HepG2 (cell line): Measurements from ENCODE around the gene AP1M2. TPM values are rescaled to one million over a fixed set of nuclear protein-coding genes. Genes with fewer than 3 reads are reported as not detected.

Experiments used
- AKAP8 ChIP-seq: sonication (generic); formaldehyde crosslinking; IDR thresholded peaks from 2 replicates; pipeline ENCODE4 v1.5.1; 2020; ENCODE audit warnings: mild to moderate bottlenecking, missing genetic modification reagents
- CENPX ChIP-seq: sonication (generic); formaldehyde crosslinking; IDR thresholded peaks from 2 replicates; pipeline ENCODE4 v1.9.0; 2021; ENCODE audit warnings: mild to moderate bottlenecking, missing genetic modification reagents, moderate library complexity
- CHD4 ChIP-seq: fragments of 200-600 bp; sonication (generic); IDR thresholded peaks from 2 replicates; pipeline ENCODE4 v1.7.0; 2017; ENCODE audit warnings: mild to moderate bottlenecking, low read length, borderline replicate concordance
- ELF4 ChIP-seq: sonication (generic); formaldehyde crosslinking; IDR thresholded peaks from 2 replicates; pipeline ENCODE4 v1.5.0; 2020; ENCODE audit warnings: missing genetic modification reagents, mild to moderate bottlenecking, moderate library complexity, borderline replicate concordance
- FOXA1 ChIP-seq, 2 experiments: fragments of 450-650 bp in 1 of 2; sonication (generic) in 1 of 2; formaldehyde crosslinking in 1 of 2; IDR thresholded peaks; 2 replicates each; pipeline versions ENCODE4 v1.4.0 to v1.6.1; 2016 to 2020; ENCODE audit warnings: missing genetic modification reagents in 1 of 2
- FOXA3 ChIP-seq: IDR thresholded peaks from 2 replicates; pipeline ENCODE4 v1.6.1; 2016; ENCODE audit warnings: missing genetic modification reagents, missing compliant biosample characterization
- FOXC1 ChIP-seq: sonication (generic); formaldehyde crosslinking; IDR thresholded peaks from 2 replicates; pipeline ENCODE4 v1.8.0; 2022; ENCODE audit warnings: mild to moderate bottlenecking, missing genetic modification reagents, borderline replicate concordance
- HNRNPK ChIP-seq: fragments of 200-400 bp; formaldehyde crosslinking; IDR thresholded peaks from 2 replicates; pipeline ENCODE4 v1.6.1; 2018; ENCODE audit warnings: low read length, low read depth, moderate library complexity, mild to moderate bottlenecking; ENCODE audit not compliant: poor library complexity, severe bottlenecking
- HNRNPLL ChIP-seq: fragments of 200-400 bp; formaldehyde crosslinking; IDR thresholded peaks from 2 replicates; pipeline ENCODE4 v1.6.1; 2017; ENCODE audit warnings: mild to moderate bottlenecking, low read depth, low read length; ENCODE audit not compliant: poor library complexity, severe bottlenecking
- JUNB ChIP-seq: sonication (generic); formaldehyde crosslinking; IDR thresholded peaks from 2 replicates; pipeline ENCODE4 v1.8.0; 2022; ENCODE audit warnings: missing genetic modification reagents, mild to moderate bottlenecking, borderline replicate concordance
- NFATC3 ChIP-seq: sonication (generic); formaldehyde crosslinking; IDR thresholded peaks from 2 replicates; pipeline ENCODE4 v1.5.1; 2020; ENCODE audit warnings: mild to moderate bottlenecking, missing genetic modification reagents
- POLR2A ChIP-seq, 2 experiments: IDR thresholded peaks; 2 replicates each; pipeline ENCODE4 v1.6.1; 2011; ENCODE audit warnings: low read depth in 2 of 2, low read length in 2 of 2, mild to moderate bottlenecking in 1 of 2, moderate library complexity in 1 of 2; ENCODE audit not compliant: insufficient read depth in 1 of 2
- PRPF4 ChIP-seq: fragments of 200-400 bp; formaldehyde crosslinking; IDR thresholded peaks from 2 replicates; pipeline ENCODE4 v1.6.1; 2016; ENCODE audit warnings: low read length, low read depth; ENCODE audit not compliant: poor library complexity, severe bottlenecking
- RBM39 ChIP-seq: fragments of 200-400 bp; formaldehyde crosslinking; IDR thresholded peaks from one replicate; pipeline ENCODE4 v1.6.1; 2018; ENCODE audit warnings: antibody characterized with exemption, mild to moderate bottlenecking, low read depth, low read length; ENCODE audit not compliant: poor library complexity, severe bottlenecking
- REPIN1 ChIP-seq: sonication (generic); formaldehyde crosslinking; IDR thresholded peaks from 2 replicates; pipeline ENCODE4 v1.8.0; 2022; ENCODE audit warnings: missing genetic modification reagents, low read depth, mild to moderate bottlenecking, borderline replicate concordance
- TGIF2 ChIP-seq: IDR thresholded peaks from 2 replicates; pipeline ENCODE4 v1.6.1; 2016; ENCODE audit warnings: control low read depth, missing compliant biosample characterization
- THAP9 ChIP-seq: sonication (generic); formaldehyde crosslinking; IDR thresholded peaks from 2 replicates; pipeline ENCODE4; 2020; ENCODE audit warnings: missing genetic modification reagents, mild to moderate bottlenecking, borderline replicate concordance
- ZBTB20 ChIP-seq: sonication (generic); formaldehyde crosslinking; IDR thresholded peaks from 2 replicates; pipeline ENCODE4 v1.8.1; 2023; ENCODE audit warnings: missing genetic modification reagents, low read depth, mild to moderate bottlenecking, borderline replicate concordance
- ZC3H4 ChIP-seq: sonication (generic); formaldehyde crosslinking; IDR thresholded peaks from 2 replicates; pipeline ENCODE4 v1.4.0; 2020; ENCODE audit warnings: missing genetic modification reagents, borderline replicate concordance
- ZNF281 ChIP-seq: sonication (generic); formaldehyde crosslinking; IDR thresholded peaks from 2 replicates; pipeline ENCODE4 v1.4.0; 2020; ENCODE audit warnings: missing genetic modification reagents, borderline replicate concordance
- polyA plus RNA-seq, 8 experiments: library from polyadenylated mRNA; depleted of rRNA in 3 of 8; stranded (reverse) in 7 of 8; unstranded in 1 of 8; fragments of >200 nt; fragmentation: Illumina TruSeq in 4 of 8; extraction: Trizol in 4 of 8; gene quantifications; 2 replicates each; pipeline versions ENCODE4 v1.2.1 to v1.2.3, GENCODE V29; 2011 to 2016; ENCODE audit warnings: low read depth in 4 of 8, missing spikeins in 1 of 8, mixed read lengths in 1 of 8; ENCODE audit not compliant: insufficient read depth in 1 of 8
- total RNA-seq, 5 experiments: library from RNA; depleted of rRNA; stranded (reverse); fragments of >200 nt; fragmentation: Illumina TruSeq; extraction: Trizol; gene quantifications; 2 replicates each; pipeline ENCODE4 v1.2.3, GENCODE V29; 2016; ENCODE audit warnings: low read depth in 1 of 5

AP1M2 gene
- total and polyA plus RNA-seq, 2 of the 13 experiments (the other 11 are each of a cell fraction or from before 2014, with no cell fraction given): 6.3 to 76.8 TPM

- 0 out of 2 replicates have a peak, but pooled peaks have one; percentile 18 for TF ChIP-seq THAP9 (CRISPR knock-in tag)
- TF ChIP-seq TGIF2 (CRISPR knock-in tag): no peak; the same call in 1 of the 2 replicates
- TF ChIP-seq NFATC3 (CRISPR knock-in tag): no peak
- TF ChIP-seq HNRNPLL: peak; percentile 41
- peak; percentile 41 to 87 for TF ChIP-seq POLR2A (IDR thresholded peaks at IDR 0.05; ENCODE audit: insufficient read depth in 1 of 2, low read depth in 2 of 2, low read length in 2 of 2)
- no peak for TF ChIP-seq PRPF4
- TF ChIP-seq AKAP8 (CRISPR knock-in tag): 0 out of 2 replicates have a peak, but pooled peaks have one; percentile 6
- 0 out of 2 replicates have a peak, but pooled peaks have one; percentile 34 for TF ChIP-seq FOXC1 (CRISPR knock-in tag)
- no peak for TF ChIP-seq HNRNPK
- TF ChIP-seq ZC3H4 (CRISPR knock-in tag): no peak
- TF ChIP-seq ELF4 (CRISPR knock-in tag): no peak
- peak; percentile 31 for TF ChIP-seq RBM39
- TF ChIP-seq ZBTB20 (CRISPR knock-in tag): no peak
- TF ChIP-seq CENPX (CRISPR knock-in tag): no peak
- no peak for TF ChIP-seq ZNF281 (CRISPR knock-in tag)
- TF ChIP-seq CHD4: 0 out of 2 replicates have a peak, but pooled peaks have one; percentile 3
- TF ChIP-seq FOXA3 (CRISPR knock-in tag): 0 out of 2 replicates have a peak, but pooled peaks have one; percentile 14
- no peak for TF ChIP-seq FOXA1 (IDR thresholded peaks at IDR 0.05)
- TF ChIP-seq FOXA1 (CRISPR knock-in tag; IDR thresholded peaks at IDR 0.05): no peak
- TF ChIP-seq REPIN1 (CRISPR knock-in tag): 0 out of 2 replicates have a peak, but pooled peaks have one; percentile 21
- TF ChIP-seq JUNB (CRISPR knock-in tag): no peak
Observed at GRCh38 chr19:10543420-10544241, 43.5 kb downstream of the AP1M2 start, which contains the start of gene ATG4D (continued).
